ENCODE measurements around the gene GARIN5A. TPM values are rescaled to one million over a fixed set of nuclear protein-coding genes. Genes with fewer than 3 reads are reported as not detected.

GARIN5A gene
- total RNA-seq, 1 experiment from 2014 or later = 2.0 TPM

DNA sequence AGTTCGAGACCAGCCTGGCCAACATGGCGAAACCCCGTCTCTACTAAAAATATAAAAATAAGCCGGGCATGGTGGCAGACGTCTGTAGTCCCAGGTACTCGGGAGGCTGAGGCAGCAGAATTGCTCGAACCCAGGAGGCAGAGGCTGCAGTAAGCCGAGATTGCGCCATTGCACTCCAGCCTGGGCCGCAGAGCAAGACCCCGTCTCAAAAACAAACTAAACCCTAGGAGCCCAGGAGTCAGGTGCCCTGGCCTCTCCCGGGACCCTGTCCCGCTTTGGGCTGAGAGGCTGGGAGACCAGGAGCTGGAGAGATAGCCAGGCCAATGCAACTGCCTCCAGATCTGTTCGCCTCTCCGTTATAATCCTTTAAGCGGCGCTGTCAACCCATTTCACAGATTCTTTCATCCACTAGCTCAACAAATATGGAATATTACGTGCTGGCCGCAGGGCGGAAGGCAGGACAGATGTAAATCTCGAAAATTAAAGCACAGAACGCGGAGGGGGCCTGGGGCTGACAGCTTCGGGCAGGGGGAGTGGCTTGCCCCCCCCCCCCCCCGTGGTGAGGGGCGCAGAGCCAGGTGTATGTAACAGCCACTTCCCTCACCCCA is 49.2 kb downstream of the GARIN5A start:
- Histone ChIP-seq H3K4me3 (ENCODE audit: low read depth in 2 of 2, low read length in 2 of 2) (peak overlapping the region; percentile 21 to 36), H3K36me3 (ENCODE audit: control insufficient read depth, insufficient read depth, low read length) (no peaks in the 10 kb centered on the region), H3K4me1 (ENCODE audit: control insufficient read depth, insufficient read depth, low read length) (no peaks in the 10 kb centered on the region), H3K27me3 (ENCODE audit: control insufficient read depth, insufficient read depth, low read length) (no peaks in the 10 kb centered on the region), H3K9me3 (ENCODE audit: control insufficient read depth, insufficient read depth, low read depth, low read length) (no peaks in the 10 kb centered on the region), H3K27ac (ENCODE audit: low read length) (no peak overlapping the region)
- in situ Hi-C loops (cut with HindIII; ENCODE audit: low pct_unique_long_range_greater_than_20kb, low sequenced_read_pairs) (no loop called here), intact Hi-C loops (cut with micrococcal nuclease; ENCODE audit: unreplicated experiment) (no loop called here)
- DNase-seq (ENCODE audit: low read depth, low spot score) (no peak), ATAC-seq (no peak)
- TF ChIP-seq TCF7L2 (IDR thresholded peaks at IDR 0.05; ENCODE audit: low read depth, low read length) = no peak
- TF ChIP-seq, protein P1, sequence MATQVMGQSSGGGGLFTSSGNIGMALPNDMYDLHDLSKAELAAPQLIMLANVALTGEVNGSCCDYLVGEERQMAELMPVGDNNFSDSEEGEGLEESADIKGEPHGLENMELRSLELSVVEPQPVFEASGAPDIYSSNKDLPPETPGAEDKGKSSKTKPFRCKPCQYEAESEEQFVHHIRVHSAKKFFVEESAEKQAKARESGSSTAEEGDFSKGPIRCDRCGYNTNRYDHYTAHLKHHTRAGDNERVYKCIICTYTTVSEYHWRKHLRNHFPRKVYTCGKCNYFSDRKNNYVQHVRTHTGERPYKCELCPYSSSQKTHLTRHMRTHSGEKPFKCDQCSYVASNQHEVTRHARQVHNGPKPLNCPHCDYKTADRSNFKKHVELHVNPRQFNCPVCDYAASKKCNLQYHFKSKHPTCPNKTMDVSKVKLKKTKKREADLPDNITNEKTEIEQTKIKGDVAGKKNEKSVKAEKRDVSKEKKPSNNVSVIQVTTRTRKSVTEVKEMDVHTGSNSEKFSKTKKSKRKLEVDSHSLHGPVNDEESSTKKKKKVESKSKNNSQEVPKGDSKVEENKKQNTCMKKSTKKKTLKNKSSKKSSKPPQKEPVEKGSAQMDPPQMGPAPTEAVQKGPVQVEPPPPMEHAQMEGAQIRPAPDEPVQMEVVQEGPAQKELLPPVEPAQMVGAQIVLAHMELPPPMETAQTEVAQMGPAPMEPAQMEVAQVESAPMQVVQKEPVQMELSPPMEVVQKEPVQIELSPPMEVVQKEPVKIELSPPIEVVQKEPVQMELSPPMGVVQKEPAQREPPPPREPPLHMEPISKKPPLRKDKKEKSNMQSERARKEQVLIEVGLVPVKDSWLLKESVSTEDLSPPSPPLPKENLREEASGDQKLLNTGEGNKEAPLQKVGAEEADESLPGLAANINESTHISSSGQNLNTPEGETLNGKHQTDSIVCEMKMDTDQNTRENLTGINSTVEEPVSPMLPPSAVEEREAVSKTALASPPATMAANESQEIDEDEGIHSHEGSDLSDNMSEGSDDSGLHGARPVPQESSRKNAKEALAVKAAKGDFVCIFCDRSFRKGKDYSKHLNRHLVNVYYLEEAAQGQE (IDR thresholded peaks at IDR 0.05; ENCODE audit: insufficient read depth in 1 of 2, low read depth in 2 of 2, low read length in 1 of 2) = no peak
- TF ChIP-seq, protein P2, sequence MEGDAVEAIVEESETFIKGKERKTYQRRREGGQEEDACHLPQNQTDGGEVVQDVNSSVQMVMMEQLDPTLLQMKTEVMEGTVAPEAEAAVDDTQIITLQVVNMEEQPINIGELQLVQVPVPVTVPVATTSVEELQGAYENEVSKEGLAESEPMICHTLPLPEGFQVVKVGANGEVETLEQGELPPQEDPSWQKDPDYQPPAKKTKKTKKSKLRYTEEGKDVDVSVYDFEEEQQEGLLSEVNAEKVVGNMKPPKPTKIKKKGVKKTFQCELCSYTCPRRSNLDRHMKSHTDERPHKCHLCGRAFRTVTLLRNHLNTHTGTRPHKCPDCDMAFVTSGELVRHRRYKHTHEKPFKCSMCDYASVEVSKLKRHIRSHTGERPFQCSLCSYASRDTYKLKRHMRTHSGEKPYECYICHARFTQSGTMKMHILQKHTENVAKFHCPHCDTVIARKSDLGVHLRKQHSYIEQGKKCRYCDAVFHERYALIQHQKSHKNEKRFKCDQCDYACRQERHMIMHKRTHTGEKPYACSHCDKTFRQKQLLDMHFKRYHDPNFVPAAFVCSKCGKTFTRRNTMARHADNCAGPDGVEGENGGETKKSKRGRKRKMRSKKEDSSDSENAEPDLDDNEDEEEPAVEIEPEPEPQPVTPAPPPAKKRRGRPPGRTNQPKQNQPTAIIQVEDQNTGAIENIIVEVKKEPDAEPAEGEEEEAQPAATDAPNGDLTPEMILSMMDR (IDR thresholded peaks at IDR 0.05) = no peak
- TF ChIP-seq POLR2AphosphoS5 (IDR thresholded peaks at IDR 0.05; ENCODE audit: low read depth, low read length) = no peak
- TF ChIP-seq SIN3A (IDR thresholded peaks at IDR 0.05; ENCODE audit: borderline replicate concordance, insufficient read depth, low read depth, low read length) = no peak
- no TSS peak for BruUV-seq (replicated peaks)
- CTCF ChIA-PET = interaction anchor here (0.6 kb wide), 1 partner anchor 60 kb away, joined by 11 read pairs; no protein-coding TSS in a partner anchor
- POLR2A ChIA-PET = interaction anchor here (0.6 kb wide), 1 partner anchor 160 kb away, joined by 3 read pairs; no protein-coding TSS in a partner anchor

DNA sequence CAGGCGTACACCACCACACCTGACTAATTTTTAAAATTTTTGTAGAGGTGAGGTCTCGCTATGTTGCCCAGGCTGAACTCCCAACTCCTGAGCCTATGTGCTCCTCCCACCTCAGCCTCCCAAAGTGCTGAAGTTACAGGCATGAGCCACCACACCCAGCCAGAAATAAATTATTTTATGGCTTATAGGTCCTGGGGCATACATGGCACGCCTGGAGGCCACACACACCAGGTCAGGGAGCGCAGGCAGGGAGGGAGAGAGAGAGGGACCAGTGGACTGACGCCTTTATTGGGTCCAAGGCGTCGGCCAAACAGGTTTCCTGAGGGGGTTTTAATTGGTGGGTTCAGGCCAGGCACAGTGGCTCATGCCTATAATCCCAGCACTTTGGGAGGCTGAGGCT is 51.1 kb downstream of the GARIN5A start:
- in situ Hi-C loops (cut with HindIII; ENCODE audit: low pct_unique_long_range_greater_than_20kb, low sequenced_read_pairs) (no loop called here), intact Hi-C loops (cut with micrococcal nuclease; ENCODE audit: unreplicated experiment) (no loop called here)
- no peak overlapping the region for H3K27ac ChIP-seq (ENCODE audit: low read length)
- ChIA-PET POLR2A (no interaction called here), CTCF (no interaction called here)
- TF ChIP-seq TCF7L2 (IDR thresholded peaks at IDR 0.05; ENCODE audit: low read depth, low read length) (no peak), POLR2AphosphoS5 (IDR thresholded peaks at IDR 0.05; ENCODE audit: low read depth, low read length) (no peak), SIN3A (IDR thresholded peaks at IDR 0.05; ENCODE audit: borderline replicate concordance, insufficient read depth, low read depth, low read length) (no peak)
- TF ChIP-seq, protein P2 (IDR thresholded peaks at IDR 0.05) = no peak
- TF ChIP-seq, protein P1 (IDR thresholded peaks at IDR 0.05; ENCODE audit: insufficient read depth in 1 of 2, low read depth in 2 of 2, low read length in 1 of 2) = no peak
- no TSS peak for BruUV-seq (replicated peaks)
- H3K4me3 ChIP-seq (ENCODE audit: low read depth in 2 of 2, low read length in 2 of 2) = no peak overlapping the region
- no peaks in the 10 kb centered on the region for H3K27me3 ChIP-seq (ENCODE audit: control insufficient read depth, insufficient read depth, low read length)
- H3K9me3 ChIP-seq (ENCODE audit: control insufficient read depth, insufficient read depth, low read depth, low read length) = no peaks in the 10 kb centered on the region
- no peak for DNase-seq (ENCODE audit: low read depth, low spot score)
- H3K4me1 ChIP-seq (ENCODE audit: control insufficient read depth, insufficient read depth, low read length) = no peaks in the 10 kb centered on the region
- no peaks in the 10 kb centered on the region for H3K36me3 ChIP-seq (ENCODE audit: control insufficient read depth, insufficient read depth, low read length)
- no peak for ATAC-seq

All from Panc1 (cell line).